Right lobe of liver (tissue), 4 donors: ENCODE data around the gene FAM169A.
"Not testable (repeated sequence)": the region's sequence is repeated elsewhere in the genome, so short reads cannot be mapped to it uniquely, and the experiment has no call there.

Experiments used
- CTCF ChIP-seq, 4 donors: fragments of 200-600 bp in 3 of 4; fragments of 450-650 bp in 1 of 4; IDR thresholded peaks; one replicate each; pipeline versions ENCODE4 v1.5.1 to v1.8.0; 2016 to 2022; ENCODE audit warnings: antibody characterized with exemption in 4 of 4, mild to moderate bottlenecking in 2 of 4
- POLR2A ChIP-seq: fragments of 450-650 bp; IDR thresholded peaks from one replicate; pipeline ENCODE4 v1.6.1; 2017; ENCODE audit warnings: antibody characterized with exemption, mild to moderate bottlenecking
- donor health status: DM: no; HTN: no; CAD: no.
- donor health status: DM: no; HTN: no; CAD: no.
- donor health status: DM: no; HTN: yes; CAD: no.

- TF ChIP-seq CTCF (IDR thresholded peaks at IDR 0.05); POLR2A: not testable (repeated sequence)
Observed at GRCh38 chr5:74904713-74905112, 38.5 kb upstream of the FAM169A start.
